ENCODE data around the gene CD248.

DNA sequence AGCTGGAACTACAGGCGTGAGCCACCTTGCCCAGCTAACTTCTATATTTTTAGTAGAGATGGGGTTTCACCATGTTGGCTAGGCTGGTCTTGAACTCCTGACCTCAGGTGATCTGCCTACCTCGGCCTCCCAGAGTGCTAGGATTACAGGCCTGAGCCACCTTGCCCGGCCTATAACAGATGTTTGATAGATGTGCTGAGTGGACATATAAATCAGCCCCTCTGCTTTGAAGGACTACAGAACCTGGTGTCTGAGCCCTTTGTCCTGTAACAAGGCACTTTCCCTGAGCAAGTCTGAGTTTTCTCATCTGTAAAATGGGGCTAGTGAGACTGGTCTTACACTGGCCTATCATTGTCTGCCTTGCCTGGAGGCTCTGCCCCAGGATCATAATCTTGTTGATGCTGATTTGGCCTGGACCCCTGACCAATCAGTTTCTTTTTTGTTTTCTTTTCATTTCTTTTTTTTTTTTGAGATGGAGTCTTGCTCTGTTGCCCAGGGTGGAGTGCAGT lies 12.4 kb upstream of the CD248 start:
- TF ChIP-seq, protein P1, sequence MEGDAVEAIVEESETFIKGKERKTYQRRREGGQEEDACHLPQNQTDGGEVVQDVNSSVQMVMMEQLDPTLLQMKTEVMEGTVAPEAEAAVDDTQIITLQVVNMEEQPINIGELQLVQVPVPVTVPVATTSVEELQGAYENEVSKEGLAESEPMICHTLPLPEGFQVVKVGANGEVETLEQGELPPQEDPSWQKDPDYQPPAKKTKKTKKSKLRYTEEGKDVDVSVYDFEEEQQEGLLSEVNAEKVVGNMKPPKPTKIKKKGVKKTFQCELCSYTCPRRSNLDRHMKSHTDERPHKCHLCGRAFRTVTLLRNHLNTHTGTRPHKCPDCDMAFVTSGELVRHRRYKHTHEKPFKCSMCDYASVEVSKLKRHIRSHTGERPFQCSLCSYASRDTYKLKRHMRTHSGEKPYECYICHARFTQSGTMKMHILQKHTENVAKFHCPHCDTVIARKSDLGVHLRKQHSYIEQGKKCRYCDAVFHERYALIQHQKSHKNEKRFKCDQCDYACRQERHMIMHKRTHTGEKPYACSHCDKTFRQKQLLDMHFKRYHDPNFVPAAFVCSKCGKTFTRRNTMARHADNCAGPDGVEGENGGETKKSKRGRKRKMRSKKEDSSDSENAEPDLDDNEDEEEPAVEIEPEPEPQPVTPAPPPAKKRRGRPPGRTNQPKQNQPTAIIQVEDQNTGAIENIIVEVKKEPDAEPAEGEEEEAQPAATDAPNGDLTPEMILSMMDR (IDR thresholded peaks at IDR 0.05) = no peak
- no peak for TF ChIP-seq ZFX (IDR thresholded peaks at IDR 0.05; ENCODE audit: borderline replicate concordance)
